Endothelial cell of hepatic sinusoid (primary cell): Measurements from ENCODE around the gene FKBP5.

Experiments used
- in situ Hi-C: cut with HindIII; loops from 2 replicates; pipeline ENCODE4 v1.10.0; 2017; ENCODE audit warnings: low sequenced_read_pairs

Gene FKBP5

GRCh38 chr6:35665573-35665972 is 23.1 kb downstream of the FKBP5 start:
- in situ Hi-C loops: no loop called here

GRCh38 chr6:35664945-35665344 is 23.8 kb downstream of the FKBP5 start:
- in situ Hi-C loops: no loop called here

DNA sequence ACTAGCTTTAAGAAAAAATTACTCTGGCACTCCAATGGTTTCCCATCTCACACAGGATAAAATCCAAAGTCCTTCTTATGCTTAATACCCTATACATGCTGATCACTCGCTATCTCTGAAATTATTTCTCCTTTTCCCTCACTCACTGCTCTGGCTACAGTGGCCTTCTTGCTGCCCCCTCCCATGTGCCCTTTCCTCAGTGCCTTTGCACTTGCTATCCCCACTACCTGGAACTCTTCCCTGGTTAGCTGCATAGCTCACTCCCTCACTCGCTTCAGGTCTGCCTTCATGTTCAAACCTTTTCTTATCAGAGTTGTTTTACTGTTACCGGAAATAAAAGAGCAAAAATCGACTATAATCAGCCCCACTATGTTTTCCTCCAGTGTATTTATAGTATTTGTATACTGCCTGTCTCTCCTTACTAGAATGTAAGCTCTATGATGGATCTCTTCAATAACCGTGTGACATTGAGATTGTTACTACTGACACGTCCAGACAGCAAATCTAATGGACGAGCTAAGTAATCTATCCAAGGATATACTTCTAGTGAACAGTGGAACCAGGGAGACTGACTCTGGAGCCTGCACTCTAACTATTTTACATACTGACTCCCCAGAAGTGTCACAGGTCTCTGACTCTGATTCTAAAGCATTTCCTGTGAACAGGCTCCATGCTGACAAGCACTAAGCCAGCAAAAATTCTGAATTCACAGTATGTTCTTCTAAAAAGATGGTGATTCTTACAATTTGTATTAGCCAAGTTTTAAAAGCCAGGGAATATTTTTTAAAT is 25.1 kb downstream of the FKBP5 start:
- in situ Hi-C loops: no loop called here

GRCh38 chr6:35662999-35663398 is 25.7 kb downstream of the FKBP5 start:
- in situ Hi-C loops: no loop called here

- in situ Hi-C loops: no loop called here
These were observed 33.8 kb downstream of the FKBP5 start for GRCh38 chr6:35654883-35655282.

GRCh38 chr6:35651244-35651643 is 37.5 kb downstream of the FKBP5 start:
- in situ Hi-C loops: no loop called here

- in situ Hi-C loops: no loop called here
These were observed 38.7 kb downstream of the FKBP5 start for GRCh38 chr6:35650015-35650414.

DNA sequence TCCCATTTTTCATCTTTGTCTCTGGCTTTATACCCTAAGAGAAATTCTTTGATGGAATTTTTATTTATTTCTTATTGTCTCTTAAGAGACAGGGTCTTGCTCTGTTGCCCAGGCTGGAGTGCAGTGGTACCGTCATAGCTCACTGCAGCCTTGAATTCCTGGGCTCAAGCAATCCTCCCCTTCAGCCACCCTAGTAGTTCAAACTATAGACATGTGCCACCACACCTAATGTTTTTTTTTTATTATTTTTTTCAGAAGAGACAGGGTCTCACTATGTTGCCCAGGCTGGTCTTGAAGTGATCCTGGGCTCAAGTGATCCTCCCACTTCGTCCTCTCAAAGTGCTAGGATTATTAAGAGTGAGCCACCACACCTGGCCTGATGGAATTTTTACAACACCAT is 40.5 kb downstream of the FKBP5 start:
- in situ Hi-C loops: no loop called here

- in situ Hi-C loops: no loop called here
These were observed 41.3 kb downstream of the FKBP5 start for GRCh38 chr6:35647400-35647799.

- in situ Hi-C loops: no loop called here
These were observed 45.6 kb downstream of the FKBP5 start for GRCh38 chr6:35643162-35643535.

DNA sequence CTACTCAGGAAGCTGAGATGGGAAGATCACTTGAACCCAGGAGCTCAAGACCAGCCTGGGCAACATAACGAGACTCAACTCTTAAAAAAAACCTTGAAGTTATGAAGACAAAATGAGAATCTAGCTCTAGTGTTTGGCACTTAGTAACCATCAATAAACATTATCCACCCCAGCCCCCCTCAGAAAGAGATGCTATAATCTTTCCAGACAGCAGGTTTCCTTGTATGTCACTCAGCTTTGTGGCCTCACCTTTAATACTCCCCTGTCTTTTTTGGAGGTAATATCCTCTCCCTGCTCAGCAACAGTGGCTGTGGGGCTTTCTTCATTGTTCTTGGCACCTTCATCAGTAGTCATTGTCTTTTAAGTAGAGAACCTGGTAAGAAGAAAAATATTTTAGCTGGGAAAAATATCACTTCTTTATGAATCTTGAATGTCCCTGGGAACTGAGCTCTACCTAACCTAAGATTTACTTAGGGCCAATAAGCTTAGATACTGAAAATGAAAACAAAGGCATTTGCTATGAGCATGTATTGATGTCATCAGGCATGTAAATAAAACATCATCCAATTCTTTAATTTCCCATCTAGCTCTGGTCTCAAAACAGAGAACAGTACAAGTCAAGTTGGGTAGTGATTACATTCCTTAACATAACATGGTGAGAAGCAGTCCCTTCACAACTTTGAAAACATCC is 46.1 kb downstream of the FKBP5 start:
- in situ Hi-C loops: no loop called here

- in situ Hi-C loops: no loop called here
These were observed 48.6 kb downstream of the FKBP5 start for GRCh38 chr6:35640017-35640664.

DNA sequence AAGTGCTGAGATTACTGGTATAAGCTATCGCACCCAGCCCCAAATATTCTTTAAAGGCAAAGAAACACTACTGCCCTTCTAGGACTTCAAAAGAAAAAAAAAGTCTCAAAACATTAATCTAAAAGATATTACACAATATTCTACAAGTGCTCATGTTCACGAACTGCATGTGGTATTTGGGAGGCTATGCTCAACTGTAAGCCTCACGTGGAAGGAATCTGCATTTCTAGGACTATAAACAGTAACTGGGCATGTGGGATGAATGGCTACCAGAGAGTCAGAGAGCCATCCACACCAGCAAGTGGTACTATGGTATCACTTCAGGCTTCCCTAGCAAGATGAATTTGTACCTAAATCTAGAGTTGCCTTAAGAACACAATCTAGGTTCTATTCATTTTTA is 50.0 kb downstream of the FKBP5 start:
- in situ Hi-C loops: no loop called here

GRCh38 chr6:35637911-35638310 is 50.8 kb downstream of the FKBP5 start:
- in situ Hi-C loops: no loop called here

- in situ Hi-C loops: no loop called here
These were observed 52.8 kb downstream of the FKBP5 start for GRCh38 chr6:35635601-35636597.

GRCh38 chr6:35634316-35634715 is 54.4 kb downstream of the FKBP5 start:
- in situ Hi-C loops: no loop called here

DNA sequence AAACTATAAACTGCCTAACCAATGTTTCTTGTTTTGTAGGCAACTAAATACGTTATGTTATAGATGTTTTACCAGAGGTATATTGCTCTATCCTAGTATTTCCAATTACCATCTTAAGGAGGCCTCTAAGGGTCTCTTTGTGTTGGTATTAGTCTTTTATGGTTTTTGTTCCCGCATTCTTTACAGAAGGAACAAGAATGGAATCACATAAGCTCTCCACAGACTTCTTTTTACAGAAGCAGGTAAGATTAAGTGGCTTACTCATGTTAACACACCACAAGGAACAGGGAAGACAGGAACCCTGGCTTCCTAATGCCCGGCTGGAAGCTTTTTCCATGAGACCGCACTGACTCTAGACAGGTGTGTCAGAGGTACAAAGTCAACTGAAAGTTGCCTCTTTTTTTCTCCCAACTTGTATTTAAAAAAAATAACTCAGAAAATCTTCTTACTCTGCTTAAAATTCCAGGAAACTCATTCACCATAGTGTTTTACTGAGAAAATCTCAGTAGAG is 55.1 kb downstream of the FKBP5 start:
- in situ Hi-C loops: no loop called here

GRCh38 chr6:35629876-35630378 is 58.8 kb downstream of the FKBP5 start:
- in situ Hi-C loops: no loop called here

- in situ Hi-C loops: no loop called here
These were observed 62.3 kb downstream of the FKBP5 start for GRCh38 chr6:35626401-35626800.

GRCh38 chr6:35624341-35625070 is 64.2 kb downstream of the FKBP5 start:
- in situ Hi-C loops: no loop called here
